HG03571 (cell line): Measurements from ENCODE around the gene SEMA5A.

Experiments used
- ATAC-seq: cut with Tn5 transposase; IDR thresholded peaks from one replicate; pipeline ENCODE4 v1.9.1; 2021; ENCODE audit not compliant: unreplicated experiment

SEMA5A gene

GRCh38 chr5:9148242-9148641, 397.6 kb downstream of the SEMA5A start:
- no peak for ATAC-seq

- no peak for ATAC-seq
Observed at GRCh38 chr5:9140711-9141110, 405.2 kb downstream of the SEMA5A start.

- ATAC-seq, result no peak
Observed at GRCh38 chr5:9140202-9140601, 405.7 kb downstream of the SEMA5A start.

- no peak for ATAC-seq
Observed at GRCh38 chr5:9139344-9139743, 406.5 kb downstream of the SEMA5A start.

- no peak for ATAC-seq
Observed at GRCh38 chr5:9128136-9128535, 417.7 kb downstream of the SEMA5A start.

GRCh38 chr5:9126490-9126889, 419.4 kb downstream of the SEMA5A start:
- no peak for ATAC-seq

- no peak for ATAC-seq
Observed at GRCh38 chr5:9125852-9126251, 420.0 kb downstream of the SEMA5A start.

GRCh38 chr5:9124838-9125237, 421.0 kb downstream of the SEMA5A start:
- ATAC-seq, result no peak

GRCh38 chr5:9124071-9124470, 421.8 kb downstream of the SEMA5A start:
- no peak for ATAC-seq

GRCh38 chr5:9122528-9122927, 423.3 kb downstream of the SEMA5A start:
- ATAC-seq, result no peak

GRCh38 chr5:9121597-9121996, 424.3 kb downstream of the SEMA5A start:
- no peak for ATAC-seq

- no peak for ATAC-seq
Observed at GRCh38 chr5:9118852-9119251, 427.0 kb downstream of the SEMA5A start.

GRCh38 chr5:9115093-9115492, 430.8 kb downstream of the SEMA5A start:
- no peak for ATAC-seq

- ATAC-seq, result no peak
Observed at GRCh38 chr5:9112520-9113291, 433.2 kb downstream of the SEMA5A start.

GRCh38 chr5:9108162-9108561, 437.7 kb downstream of the SEMA5A start:
- ATAC-seq, result no peak

- no peak for ATAC-seq
Observed at GRCh38 chr5:9105851-9106250, 440.0 kb downstream of the SEMA5A start.

GRCh38 chr5:9104571-9105339, 441.1 kb downstream of the SEMA5A start:
- ATAC-seq, result no peak

GRCh38 chr5:9103290-9103689, 442.6 kb downstream of the SEMA5A start:
- no peak for ATAC-seq

GRCh38 chr5:9099689-9100088, 446.2 kb downstream of the SEMA5A start:
- ATAC-seq, result no peak

GRCh38 chr5:9098990-9099389, 446.9 kb downstream of the SEMA5A start:
- ATAC-seq, result no peak

- no peak for ATAC-seq
Observed at GRCh38 chr5:9094582-9094981, 451.3 kb downstream of the SEMA5A start.

GRCh38 chr5:9091896-9092662, 453.8 kb downstream of the SEMA5A start:
- ATAC-seq, result no peak
